Parathyroid adenoma (tissue), 2 donors: ENCODE measurements around the gene TAF6L.
A peak's percentile ranks its signal among the peaks of the same experiment; 100 is the strongest.

Experiments
- H2AFZ ChIP-seq: fragments of 300-600 bp; sonication (generic); one replicate; pipeline ENCODE4 v1.7.0; 2017; ENCODE audit warnings: antibody characterized with exemption, mild to moderate bottlenecking
- H3K27ac ChIP-seq: fragments of 300-600 bp; sonication (generic); one replicate; pipeline ENCODE4 v1.7.0; 2017
- H3K27me3 ChIP-seq: fragments of 300-600 bp; sonication (generic); one replicate; pipeline ENCODE4 v1.7.0; 2017; ENCODE audit warnings: low read length; ENCODE audit not compliant: control insufficient read depth, insufficient read depth
- H3K36me3 ChIP-seq: fragments of 300-600 bp; sonication (generic); one replicate; pipeline ENCODE4 v1.7.0; 2017; ENCODE audit warnings: low read length; ENCODE audit not compliant: control insufficient read depth, insufficient read depth
- H3K4me1 ChIP-seq: fragments of 300-600 bp; sonication (generic); one replicate; pipeline ENCODE4 v1.7.0; 2017; ENCODE audit warnings: control low read depth
- H3K4me2 ChIP-seq: fragments of 300-600 bp; sonication (generic); one replicate; pipeline ENCODE4 v1.7.0; 2017; ENCODE audit warnings: low read length
- H3K4me3 ChIP-seq: fragments of 300-600 bp; sonication (generic); one replicate; pipeline ENCODE4 v1.7.0; 2017; ENCODE audit warnings: low read depth, low read length
- H3K79me2 ChIP-seq: fragments of 300-600 bp; sonication (generic); one replicate; pipeline ENCODE4 v1.7.0; 2017; ENCODE audit warnings: control low read depth
- H3K9ac ChIP-seq: fragments of 300-600 bp; sonication (generic); one replicate; pipeline ENCODE4 v1.7.0; 2017; ENCODE audit warnings: mild to moderate bottlenecking
- H3K9me3 ChIP-seq: fragments of 300-600 bp; sonication (generic); one replicate; pipeline ENCODE4 v1.7.0; 2017; ENCODE audit warnings: low read length; ENCODE audit not compliant: control insufficient read depth
- TF ChIP-seq, protein P1 (sequence below): fragments of 300-600 bp; sonication (generic); IDR thresholded peaks from one replicate; pipeline ENCODE4 v1.7.0; 2017; ENCODE audit warnings: antibody characterized with exemption, mild to moderate bottlenecking
- donor health status: primary hyperparathyroidism.

Gene TAF6L

DNA sequence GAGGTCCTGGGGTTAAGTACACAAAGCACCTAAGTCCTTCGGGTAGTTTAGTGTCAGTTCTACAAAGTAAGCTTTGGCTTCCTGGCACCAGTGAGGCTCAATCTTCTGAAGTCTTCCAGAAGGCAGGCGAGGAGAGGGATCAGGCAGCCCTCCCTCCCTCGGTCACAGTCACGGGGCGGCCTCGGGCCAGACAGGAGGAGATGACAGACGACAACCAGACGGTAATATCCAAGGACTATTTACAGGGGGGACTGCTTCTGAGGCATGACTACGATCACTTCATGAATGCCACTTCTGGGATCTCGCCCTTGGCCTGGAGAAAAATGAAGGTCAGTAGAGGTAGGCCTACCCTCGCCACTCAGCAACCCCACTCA lies 21.0 kb downstream of the TAF6L start:
- no peaks in the 10 kb centered on the region for H3K27me3 ChIP-seq
- H3K79me2 ChIP-seq, result peaks cover 2% of the 10 kb centered on the region
- H3K27ac ChIP-seq, result peak overlapping the region; percentile 26
- no peaks in the 10 kb centered on the region for H3K36me3 ChIP-seq
- no peaks in the 10 kb centered on the region for H3K9me3 ChIP-seq
- TF ChIP-seq, protein P1, sequence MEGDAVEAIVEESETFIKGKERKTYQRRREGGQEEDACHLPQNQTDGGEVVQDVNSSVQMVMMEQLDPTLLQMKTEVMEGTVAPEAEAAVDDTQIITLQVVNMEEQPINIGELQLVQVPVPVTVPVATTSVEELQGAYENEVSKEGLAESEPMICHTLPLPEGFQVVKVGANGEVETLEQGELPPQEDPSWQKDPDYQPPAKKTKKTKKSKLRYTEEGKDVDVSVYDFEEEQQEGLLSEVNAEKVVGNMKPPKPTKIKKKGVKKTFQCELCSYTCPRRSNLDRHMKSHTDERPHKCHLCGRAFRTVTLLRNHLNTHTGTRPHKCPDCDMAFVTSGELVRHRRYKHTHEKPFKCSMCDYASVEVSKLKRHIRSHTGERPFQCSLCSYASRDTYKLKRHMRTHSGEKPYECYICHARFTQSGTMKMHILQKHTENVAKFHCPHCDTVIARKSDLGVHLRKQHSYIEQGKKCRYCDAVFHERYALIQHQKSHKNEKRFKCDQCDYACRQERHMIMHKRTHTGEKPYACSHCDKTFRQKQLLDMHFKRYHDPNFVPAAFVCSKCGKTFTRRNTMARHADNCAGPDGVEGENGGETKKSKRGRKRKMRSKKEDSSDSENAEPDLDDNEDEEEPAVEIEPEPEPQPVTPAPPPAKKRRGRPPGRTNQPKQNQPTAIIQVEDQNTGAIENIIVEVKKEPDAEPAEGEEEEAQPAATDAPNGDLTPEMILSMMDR, result no peak
- peak overlapping the region; percentile 77 for H2AFZ ChIP-seq
- peak overlapping the region; percentile 75 for H3K4me2 ChIP-seq
- peak overlapping the region; percentile 74 for H3K4me3 ChIP-seq
- H3K9ac ChIP-seq, result no peak overlapping the region
- peaks cover 2% of the 10 kb centered on the region for H3K4me1 ChIP-seq

DNA sequence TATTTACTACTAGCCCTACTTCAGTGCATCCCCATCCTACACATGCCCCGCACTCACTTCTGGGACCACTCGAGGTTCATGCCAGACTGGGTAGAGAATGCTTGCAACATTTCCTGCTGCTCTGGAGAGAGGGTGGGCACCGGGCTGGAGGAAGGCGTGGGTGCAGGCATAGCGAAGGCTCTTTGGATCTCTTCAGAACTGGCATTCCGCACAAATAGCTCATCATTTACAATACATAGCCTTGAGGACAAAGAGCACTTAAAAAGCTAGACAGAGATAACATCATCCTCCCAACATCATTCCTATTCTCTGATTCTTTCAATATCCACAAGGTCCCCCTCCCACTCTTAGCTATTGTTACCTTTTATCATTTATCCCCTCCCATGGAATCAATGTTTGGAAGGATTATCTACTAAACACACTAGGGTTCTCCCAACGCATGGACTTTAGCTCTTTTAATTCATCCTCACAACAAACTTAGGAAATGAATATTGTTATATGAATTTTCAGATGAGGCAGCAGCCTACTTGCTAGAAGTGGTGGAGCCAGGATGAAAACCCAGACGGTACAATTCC lies 23.1 kb downstream of the TAF6L start:
- no peak overlapping the region for H2AFZ ChIP-seq
- no peak overlapping the region for H3K27ac ChIP-seq
- TF ChIP-seq, protein P1, result no peak
- no peaks in the 10 kb centered on the region for H3K36me3 ChIP-seq
- no peak overlapping the region for H3K9ac ChIP-seq
- no peaks in the 10 kb centered on the region for H3K9me3 ChIP-seq
- no peak overlapping the region for H3K4me2 ChIP-seq
- peaks cover 2% of the 10 kb centered on the region for H3K79me2 ChIP-seq
- H3K27me3 ChIP-seq, result no peaks in the 10 kb centered on the region
- H3K4me3 ChIP-seq, result no peak overlapping the region
- H3K4me1 ChIP-seq, result peaks cover 2% of the 10 kb centered on the region

DNA sequence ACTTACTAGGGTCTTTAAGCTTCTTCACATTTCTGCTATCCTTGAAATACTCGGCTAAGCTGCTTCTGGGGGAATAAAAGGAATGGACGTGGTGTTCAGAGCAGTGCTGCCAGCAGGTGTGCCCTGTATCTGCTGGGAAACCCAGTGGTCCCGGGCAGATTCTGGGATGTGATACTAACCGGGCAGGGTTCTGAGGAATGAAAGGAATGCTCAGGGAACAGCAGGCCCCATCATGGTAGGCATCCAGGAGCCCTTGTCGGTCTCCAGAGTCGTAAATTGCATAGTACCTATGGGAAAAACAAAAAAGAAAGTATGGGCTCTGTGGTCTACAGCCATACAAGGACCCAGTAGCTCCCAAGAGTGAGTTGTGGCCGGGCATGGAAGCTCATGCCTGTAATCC lies 25.1 kb downstream of the TAF6L start:
- no peaks in the 10 kb centered on the region for H3K27me3 ChIP-seq
- H3K79me2 ChIP-seq, result peaks cover 2% of the 10 kb centered on the region
- H2AFZ ChIP-seq, result no peak overlapping the region
- H3K4me2 ChIP-seq, result no peak overlapping the region
- no peaks in the 10 kb centered on the region for H3K9me3 ChIP-seq
- H3K4me3 ChIP-seq, result no peak overlapping the region
- H3K27ac ChIP-seq, result no peak overlapping the region
- peaks cover 2% of the 10 kb centered on the region for H3K4me1 ChIP-seq
- TF ChIP-seq, protein P1, result no peak
- H3K36me3 ChIP-seq, result no peaks in the 10 kb centered on the region
- H3K9ac ChIP-seq, result no peak overlapping the region

DNA sequence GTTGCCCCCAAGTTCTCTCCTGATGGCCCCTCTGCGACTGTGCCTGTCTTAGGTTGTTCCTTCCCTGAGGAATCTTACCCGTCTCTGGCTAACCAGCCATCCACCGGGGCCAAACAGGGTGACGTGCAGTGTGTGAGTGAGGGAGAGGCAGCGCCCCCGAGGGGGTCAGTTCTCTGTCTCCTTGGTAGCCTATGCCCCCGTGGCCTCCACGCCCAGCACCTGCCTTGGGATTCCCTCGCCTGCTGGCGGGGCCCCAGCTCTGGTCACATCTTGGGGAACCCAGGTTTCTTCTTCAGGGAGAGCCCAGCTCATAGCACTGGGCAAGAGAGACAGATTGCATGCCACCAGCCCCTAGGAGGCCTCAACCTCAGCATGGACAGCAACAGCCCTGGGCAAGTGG lies 28.3 kb downstream of the TAF6L start:
- no peaks in the 10 kb centered on the region for H3K4me1 ChIP-seq
- no peak overlapping the region for H3K4me3 ChIP-seq
- no peak overlapping the region for H3K27ac ChIP-seq
- peaks cover 3% of the 10 kb centered on the region for H3K79me2 ChIP-seq
- H3K9me3 ChIP-seq, result no peaks in the 10 kb centered on the region
- no peak overlapping the region for H3K9ac ChIP-seq
- H3K27me3 ChIP-seq, result no peaks in the 10 kb centered on the region
- H2AFZ ChIP-seq, result no peak overlapping the region
- H3K36me3 ChIP-seq, result no peaks in the 10 kb centered on the region
- TF ChIP-seq, protein P1, result no peak
- no peak overlapping the region for H3K4me2 ChIP-seq

DNA sequence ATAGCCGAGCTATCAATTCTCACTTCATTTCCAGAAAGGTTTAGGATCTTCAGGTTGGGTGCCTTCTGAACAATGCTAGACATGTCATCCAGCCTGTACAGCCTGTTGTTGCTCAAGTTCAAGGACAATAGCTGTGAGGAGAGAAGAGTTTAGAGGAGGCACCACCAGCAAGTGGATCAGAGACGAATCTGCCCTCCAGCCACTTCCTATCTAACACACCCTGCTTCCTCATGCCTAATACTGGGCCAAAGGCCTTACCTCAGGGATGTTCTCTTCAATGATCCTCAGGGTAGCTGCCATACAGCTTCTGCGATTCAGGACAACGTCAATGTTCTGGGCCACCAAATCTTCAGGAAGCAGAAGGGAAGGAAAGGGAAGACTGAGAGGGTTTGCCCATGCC lies 29.9 kb downstream of the TAF6L start:
- H3K4me1 ChIP-seq, result no peaks in the 10 kb centered on the region
- H3K36me3 ChIP-seq, result no peaks in the 10 kb centered on the region
- H3K79me2 ChIP-seq, result peaks cover 3% of the 10 kb centered on the region
- no peaks in the 10 kb centered on the region for H3K9me3 ChIP-seq
- H3K4me2 ChIP-seq, result no peak overlapping the region
- no peak overlapping the region for H3K4me3 ChIP-seq
- no peak overlapping the region for H3K9ac ChIP-seq
- H3K27me3 ChIP-seq, result no peaks in the 10 kb centered on the region
- TF ChIP-seq, protein P1, result no peak
- H2AFZ ChIP-seq, result no peak overlapping the region
- H3K27ac ChIP-seq, result no peak overlapping the region
